Measurements from ENCODE around the gene PLA2G4A.

Gene PLA2G4A

GRCh38 chr1:186828611-186829454, at the start of gene PLA2G4A:
TSS of gene PLA2G4A (plus strand) at chr1:186828949. CDS start at chr1:186854355, 25,406 bp downstream.
- no peak for DNase-seq

DNA sequence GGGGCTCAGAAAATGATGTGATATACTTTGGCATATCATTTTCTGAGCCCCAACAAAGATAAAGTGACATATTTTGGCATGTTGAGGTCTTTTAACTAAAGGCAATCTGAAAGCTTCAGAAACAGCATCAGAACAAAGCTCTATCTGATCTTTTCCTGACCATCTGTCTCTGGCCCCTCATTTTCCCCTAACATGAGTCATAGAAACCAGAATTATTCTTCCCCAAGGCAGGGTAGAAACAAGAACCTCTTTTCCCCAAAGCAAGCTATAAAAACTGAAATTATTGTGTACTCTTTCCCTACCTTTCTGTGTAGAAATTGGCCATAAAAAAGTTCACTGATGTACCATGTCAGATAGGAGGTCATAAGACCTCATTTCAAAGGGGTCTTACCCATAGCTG, 48.7 kb upstream of the PLA2G4A start:
- DNase-seq, result no peak

DNA sequence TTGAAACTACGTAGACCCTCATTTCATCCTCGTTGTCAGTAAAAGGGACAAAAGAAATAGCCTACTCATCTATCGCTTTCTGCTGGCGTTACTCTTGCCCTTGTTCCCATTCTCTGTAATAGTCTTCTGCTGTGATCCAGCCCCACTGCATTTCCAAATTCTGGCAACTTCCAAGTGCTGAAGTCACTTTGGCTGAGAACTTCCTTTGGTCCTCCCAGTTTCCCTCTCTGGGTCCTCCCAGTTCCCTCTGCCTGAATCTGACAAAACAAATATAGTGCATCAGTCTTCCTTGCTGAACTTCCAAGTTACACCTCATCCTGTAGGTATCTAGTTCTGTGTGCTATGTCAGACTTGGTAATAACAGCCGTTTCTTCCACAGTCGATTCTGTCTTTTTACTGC, 47.0 kb upstream of the PLA2G4A start:
- DNase-seq, result no peak

DNA sequence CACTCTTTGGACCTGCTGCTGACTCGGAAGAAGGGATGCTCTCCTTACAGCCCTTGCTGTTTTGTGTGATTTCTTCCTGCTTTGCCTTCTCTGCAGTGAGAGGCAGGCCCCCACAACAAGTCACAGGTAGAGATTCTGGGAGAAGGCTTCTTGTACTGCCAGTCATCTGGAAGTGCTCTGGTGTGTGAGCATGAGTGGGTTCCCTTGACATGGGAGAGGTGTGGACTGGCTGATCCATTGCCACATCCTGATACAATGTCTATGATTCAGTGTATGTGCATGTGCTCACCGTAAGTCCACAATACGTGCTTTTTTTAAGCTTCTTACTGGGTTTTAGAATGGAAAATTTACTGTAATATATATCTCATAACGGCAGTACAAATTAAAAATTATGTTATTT, 46.0 kb upstream of the PLA2G4A start:
- no peak for DNase-seq

GRCh38 chr1:186783193-186783592, 45.6 kb upstream of the PLA2G4A start:
- DNase-seq, result no peak

DNA sequence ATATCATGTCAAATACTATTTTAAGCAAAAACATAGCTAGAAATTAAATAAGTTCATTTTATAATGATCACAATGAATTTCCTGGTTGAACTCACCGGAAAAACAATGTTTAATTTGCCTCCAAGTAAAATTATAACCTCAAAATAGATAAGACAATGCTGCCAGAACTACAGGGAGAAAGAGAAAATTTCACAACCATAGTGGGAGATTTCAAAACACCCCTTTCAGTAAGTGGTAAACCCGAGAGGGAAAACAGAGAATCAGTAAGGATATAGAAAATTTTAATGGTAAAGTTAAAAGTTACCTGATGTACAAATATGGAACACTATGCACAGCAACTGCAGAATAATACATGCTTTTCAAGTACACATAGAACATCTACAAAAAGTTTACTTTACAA, 43.2 kb upstream of the PLA2G4A start:
- no peak for DNase-seq

- no peak for DNase-seq
Observed at GRCh38 chr1:186790101-186790500, 38.6 kb upstream of the PLA2G4A start.

DNA sequence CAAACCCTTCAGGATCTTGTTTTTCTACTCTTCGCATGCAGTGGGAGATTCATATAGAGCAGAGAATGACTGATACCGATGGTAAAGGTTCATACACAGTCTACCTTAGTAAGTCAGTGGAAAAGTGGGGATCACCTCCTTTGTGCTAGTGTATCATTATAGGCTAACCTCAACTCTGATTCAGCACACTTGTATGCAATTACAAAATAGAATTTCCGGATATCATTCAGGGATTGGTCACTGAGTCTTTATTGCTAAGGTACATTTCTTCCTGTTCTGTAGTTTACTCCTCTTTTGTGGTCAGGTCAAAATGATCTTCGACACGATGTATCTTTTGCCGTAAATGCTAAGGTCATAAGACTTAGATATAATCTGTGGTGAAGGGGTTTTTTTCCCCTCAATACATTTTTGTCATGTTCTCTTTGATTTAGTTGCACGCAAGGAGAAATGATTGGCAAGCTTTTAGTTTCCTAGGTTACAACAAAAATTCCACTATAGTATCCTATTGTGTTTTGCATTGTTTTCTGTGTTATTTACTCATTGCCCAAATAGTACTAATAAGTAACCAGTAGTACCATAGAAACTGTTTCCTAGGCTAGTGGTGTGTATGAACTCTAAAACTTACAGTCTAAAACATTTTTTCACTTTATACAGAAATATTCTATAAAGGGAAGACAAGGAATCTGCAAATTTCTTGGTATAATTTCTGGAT, 35.7 kb upstream of the PLA2G4A start:
- no peak for DNase-seq

- no peak for DNase-seq
Observed at GRCh38 chr1:186793582-186793927, 35.2 kb upstream of the PLA2G4A start.

- DNase-seq, result no peak
Observed at GRCh38 chr1:186798960-186799688, 29.6 kb upstream of the PLA2G4A start.

DNA sequence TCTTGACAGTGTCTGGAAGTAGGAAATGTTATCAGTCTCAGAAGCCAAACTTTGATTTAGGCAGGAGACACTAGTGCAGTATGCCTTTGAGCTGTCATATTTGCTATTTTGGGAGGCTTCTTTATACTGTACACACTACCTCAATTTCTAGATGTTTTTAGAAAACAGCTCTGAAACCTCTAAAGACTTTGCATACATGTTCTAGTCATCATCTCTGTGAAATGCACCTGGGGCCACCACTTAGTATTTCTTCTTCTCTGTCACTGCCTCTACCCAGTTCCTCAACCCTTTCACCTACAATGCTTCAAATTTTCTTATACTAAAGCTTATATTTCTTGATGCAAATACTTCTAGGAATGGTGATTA, 29.1 kb upstream of the PLA2G4A start:
- DNase-seq, result no peak

GRCh38 chr1:186802388-186802787, 26.4 kb upstream of the PLA2G4A start:
- no peak for DNase-seq

GRCh38 chr1:186804679-186805078, 24.1 kb upstream of the PLA2G4A start:
- no peak for DNase-seq

- no peak for DNase-seq
Observed at GRCh38 chr1:186806477-186806876, 22.3 kb upstream of the PLA2G4A start.

- DNase-seq, result no peak
Observed at GRCh38 chr1:186807163-186807562, 21.6 kb upstream of the PLA2G4A start.

DNA sequence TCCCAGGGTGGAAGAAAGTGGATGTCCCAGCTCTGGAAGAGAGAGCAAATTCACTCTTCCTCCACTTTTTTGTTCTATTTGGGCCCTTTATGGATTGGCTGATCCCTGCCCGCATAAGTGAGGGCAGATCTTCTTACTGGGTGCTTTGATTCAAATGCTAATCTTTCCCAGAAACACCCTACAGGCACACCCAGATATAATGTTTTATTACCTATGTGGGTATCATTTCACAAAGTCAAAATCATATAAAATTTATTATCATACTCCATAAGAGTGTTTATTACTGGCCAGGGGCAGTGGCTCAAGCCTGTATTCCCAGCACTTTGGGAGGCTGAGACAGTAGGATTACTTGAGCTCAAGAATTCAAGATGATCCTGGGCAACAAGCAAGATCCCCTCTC, 16.9 kb upstream of the PLA2G4A start:
- DNase-seq, result no peak

DNA sequence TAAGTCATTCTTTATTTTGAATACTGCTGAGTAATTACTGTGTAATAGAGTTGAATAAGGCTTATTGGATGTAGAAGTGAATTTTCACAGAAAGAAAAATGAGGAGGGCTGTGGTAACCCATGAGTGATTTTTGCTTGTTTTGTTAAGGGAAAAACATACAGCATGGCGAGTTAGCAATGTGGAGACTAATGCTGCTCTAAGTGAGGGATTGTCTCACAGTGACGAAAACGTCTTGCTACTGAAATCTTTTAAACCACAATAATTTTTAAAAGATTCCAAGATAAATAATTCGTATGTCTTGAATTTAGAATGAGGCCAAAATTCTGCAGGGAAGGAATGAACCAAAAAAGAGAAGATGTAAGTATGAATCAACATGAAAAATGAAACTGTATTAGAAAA, 16.2 kb upstream of the PLA2G4A start:
- DNase-seq, result no peak

DNA sequence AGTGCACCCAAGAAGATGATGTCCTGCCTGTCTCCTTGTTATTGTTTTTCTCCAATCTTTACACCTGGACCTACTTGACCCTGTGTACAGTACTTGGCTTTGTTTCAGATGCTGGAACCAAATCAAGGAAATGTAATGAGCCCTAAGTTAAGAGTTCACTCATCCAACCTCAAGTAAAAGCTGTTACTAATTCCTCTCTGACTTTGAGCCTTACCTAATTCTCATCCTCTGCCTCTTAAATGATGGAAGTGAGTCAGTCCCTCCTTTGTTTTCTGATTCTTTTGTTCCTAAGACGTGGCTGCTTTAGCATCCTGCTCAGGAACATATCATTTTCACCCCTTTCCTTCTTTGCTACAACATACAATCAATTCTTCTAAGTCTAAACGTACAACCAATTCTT, 15.3 kb upstream of the PLA2G4A start:
- no peak for DNase-seq

DNA sequence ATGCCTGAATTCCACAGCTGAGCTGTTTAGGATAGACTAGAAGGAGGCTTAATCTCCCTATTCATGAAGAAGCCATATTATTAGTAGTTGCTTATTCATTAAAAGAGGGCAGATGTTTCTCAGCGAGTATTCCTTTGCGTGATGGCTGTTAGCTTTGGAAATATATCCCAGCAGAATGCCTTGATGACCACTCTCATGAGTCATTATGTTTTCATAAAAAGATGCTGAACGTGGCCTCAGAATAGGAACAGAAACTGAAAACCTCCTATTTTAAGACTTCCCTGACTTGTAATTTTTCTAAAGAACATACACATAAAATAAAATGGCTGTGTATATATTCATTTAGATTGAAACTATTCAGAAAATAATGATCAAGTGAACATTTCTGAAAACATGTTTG, 9.6 kb upstream of the PLA2G4A start:
- DNase-seq, result no peak

DNA sequence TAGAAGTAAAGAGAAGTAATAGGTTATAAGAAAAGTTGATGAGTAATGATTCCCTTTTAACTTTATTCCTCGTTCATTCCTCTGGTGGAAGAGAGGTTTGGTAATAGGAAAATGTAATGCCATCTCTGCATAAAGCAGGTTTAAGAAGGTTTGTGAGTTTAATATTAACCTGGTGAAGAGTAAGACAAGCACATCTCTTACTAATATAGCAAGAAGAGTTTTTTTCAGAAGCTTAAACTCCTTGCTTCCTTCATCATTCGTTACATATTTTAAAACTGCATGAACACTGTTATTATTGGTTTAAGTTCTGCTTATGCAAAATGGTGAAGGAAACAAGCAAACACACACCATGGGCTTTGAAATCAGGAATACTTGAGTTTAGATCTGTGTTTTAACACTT, 9.2 kb upstream of the PLA2G4A start:
- DNase-seq, result no peak

- DNase-seq, result no peak
Observed at GRCh38 chr1:186829686-186830587, 1.2 kb downstream of the PLA2G4A start.

DNA sequence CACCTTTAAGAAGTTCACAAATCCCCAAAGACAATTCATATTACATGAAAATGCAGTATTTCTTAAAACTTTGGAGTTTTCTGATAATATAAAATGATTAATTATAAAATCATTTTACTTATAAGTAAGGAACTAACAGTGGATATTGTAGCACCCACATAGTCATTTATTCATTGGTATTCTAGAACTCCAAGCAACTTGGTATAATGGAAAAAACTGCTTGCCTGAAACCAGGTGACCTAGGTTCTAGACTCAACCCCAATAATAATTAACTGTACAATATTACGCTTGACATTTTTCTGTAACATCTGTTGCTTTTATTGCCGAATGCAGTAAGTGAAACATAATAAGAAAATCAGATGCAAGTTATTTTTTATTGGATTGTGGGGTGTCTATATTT, 2.4 kb downstream of the PLA2G4A start:
- DNase-seq, result no peak

- DNase-seq, result no peak
Observed at GRCh38 chr1:186834399-186834958, 5.7 kb downstream of the PLA2G4A start.

Data from NK-92 treated with Interleukin-12 subunit alpha and Interleukin-12 subunit beta, amount 100 ng/mL, for 24 hours (cell line).